ENCODE results near the gene PTPRN2.
"Not testable (repeated sequence)": the region's sequence is repeated elsewhere in the genome, so short reads cannot be mapped to it uniquely, and the experiment has no call there.

The PTPRN2 gene

DNA sequence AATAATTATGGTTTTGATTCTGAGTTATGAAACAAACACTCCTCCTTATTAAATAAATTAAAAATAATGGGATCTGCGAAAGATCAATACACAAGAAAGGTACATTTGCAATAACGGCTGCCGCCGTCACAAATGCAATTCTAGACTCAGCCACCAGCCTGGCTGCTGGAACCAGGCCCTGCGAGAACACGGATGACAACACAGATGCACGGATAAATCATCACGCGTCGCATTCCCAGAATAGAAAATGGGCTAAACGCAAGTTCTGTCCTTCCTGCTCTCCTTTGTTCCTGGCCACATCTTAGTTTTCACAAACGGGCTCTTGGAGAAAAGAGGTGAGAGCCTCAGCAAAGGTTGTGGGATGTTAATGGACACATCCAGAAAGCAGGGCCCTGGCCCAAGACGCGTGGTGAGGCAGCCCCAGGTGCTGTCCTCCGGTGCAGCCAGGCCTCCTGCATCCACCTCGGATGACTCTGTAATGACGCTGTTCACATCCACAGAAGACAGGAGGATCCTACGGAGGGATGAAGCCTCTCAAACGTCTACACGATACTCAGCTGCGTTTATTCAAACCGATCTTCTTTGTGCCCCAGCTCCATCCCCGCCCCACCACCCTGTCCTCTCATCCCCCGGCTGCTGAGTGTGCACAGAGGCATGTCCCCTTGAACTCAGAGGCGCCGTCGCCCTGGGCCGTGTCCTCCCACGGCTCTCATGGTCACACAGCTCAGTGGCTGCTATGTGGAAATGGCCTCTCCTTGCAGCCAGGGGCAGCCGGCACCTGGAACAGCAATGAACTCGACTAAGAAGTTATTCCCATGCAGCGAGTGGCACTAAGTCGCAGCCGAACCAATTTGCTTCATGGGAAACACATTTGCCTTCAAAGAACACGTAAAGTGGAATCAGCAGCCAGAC, 197.9 kb downstream of the PTPRN2 start:
- FAIRE-seq = no peak
- no peak for DNase-seq (ENCODE audit: low spot score)

DNA sequence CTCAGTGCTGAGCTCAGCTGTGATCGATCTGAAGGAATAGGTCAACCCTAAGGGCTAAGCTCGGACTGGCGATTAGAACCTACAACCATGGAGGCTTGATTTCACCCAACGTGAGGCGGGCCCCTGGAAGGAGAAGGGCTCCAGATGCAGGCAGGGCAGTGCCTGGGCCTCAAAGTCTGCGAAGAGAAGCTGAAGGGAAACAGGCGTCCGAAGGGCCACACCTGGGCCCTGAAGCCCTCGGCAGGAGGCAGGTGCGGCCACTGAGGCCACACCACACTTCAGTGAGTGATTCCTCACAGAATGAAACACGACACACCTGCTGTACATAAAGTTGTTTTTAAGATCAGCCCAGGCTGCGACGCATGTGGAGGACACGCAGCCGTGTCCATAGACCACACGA, 198.7 kb downstream of the PTPRN2 start:
- FAIRE-seq (no peak), DNase-seq (ENCODE audit: low spot score) (no peak)

- no peak for DNase-seq (ENCODE audit: low spot score)
- no peak for FAIRE-seq
Measured at GRCh38 chr7:158388072-158388471, 199.6 kb downstream of the PTPRN2 start.

DNA sequence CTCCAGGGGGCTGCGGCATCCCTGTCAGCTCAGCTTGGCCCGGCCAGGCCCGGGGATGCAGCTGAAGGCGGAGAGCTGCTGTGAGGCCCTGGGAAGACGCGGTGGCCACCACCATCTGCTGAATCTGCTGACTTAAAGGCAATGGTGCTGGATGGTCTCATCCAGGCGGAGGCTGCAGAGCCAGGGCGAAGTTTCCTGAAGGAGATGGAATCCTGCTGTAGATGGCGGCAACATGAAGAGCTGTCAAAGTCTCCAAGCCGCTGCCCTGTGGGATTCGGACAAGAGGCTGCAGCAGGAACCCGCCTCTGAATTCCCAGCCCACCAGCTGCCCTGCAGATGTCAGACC, 200.1 kb downstream of the PTPRN2 start:
- FAIRE-seq = no peak
- DNase-seq (ENCODE audit: low spot score) = no peak

DNA sequence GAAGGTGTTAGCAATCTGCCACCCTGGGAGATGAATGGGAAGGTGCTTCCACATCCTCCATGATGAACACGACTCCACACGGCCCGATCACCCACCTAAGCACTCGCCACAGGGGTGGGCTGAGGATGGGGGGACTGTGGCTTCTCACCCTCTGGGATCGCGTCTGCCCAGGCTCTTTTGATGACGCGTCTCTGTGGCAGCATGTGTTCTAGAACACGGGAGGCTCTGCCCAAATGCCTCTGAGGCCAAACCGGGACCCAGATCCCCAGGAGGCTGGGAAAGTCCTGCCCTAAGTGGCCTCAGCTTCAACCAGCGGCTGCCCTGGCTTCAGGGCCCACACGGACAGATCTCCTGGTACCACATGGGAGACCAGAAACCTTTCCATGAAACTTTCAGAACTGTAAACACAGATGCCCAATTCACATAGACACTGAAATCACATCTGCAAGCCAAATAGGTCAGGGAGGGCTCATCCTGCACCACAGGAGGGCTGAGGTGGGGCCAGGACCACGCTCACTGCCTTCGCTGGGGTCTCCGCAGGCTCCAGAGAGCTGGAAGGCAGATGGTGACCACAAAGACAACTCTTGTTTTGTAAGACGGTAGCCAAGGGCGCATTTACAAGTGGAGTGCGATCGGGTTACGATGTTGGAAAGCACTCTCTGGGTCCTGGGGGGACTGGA, 200.6 kb downstream of the PTPRN2 start:
- no peak for DNase-seq (ENCODE audit: low spot score)

DNA sequence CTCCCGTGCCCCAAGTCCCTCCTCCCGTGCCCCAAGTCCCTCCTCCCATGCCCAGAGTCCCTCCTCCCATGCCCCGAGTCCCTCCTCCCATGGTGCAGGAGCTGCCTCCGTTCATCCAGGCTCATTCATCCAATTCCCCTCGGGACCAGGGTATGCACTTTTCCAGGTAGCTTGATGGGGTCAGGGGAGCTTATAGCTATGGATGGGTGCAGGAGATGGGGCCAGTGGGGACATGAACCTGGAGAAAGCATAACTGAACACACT, 201.3 kb downstream of the PTPRN2 start:
- DNase-seq (ENCODE audit: low spot score) = no peak
- FAIRE-seq = no peak

More for the DNA sequence above, 200.6 kb downstream of the PTPRN2 start:
- FAIRE-seq = no peak

DNA sequence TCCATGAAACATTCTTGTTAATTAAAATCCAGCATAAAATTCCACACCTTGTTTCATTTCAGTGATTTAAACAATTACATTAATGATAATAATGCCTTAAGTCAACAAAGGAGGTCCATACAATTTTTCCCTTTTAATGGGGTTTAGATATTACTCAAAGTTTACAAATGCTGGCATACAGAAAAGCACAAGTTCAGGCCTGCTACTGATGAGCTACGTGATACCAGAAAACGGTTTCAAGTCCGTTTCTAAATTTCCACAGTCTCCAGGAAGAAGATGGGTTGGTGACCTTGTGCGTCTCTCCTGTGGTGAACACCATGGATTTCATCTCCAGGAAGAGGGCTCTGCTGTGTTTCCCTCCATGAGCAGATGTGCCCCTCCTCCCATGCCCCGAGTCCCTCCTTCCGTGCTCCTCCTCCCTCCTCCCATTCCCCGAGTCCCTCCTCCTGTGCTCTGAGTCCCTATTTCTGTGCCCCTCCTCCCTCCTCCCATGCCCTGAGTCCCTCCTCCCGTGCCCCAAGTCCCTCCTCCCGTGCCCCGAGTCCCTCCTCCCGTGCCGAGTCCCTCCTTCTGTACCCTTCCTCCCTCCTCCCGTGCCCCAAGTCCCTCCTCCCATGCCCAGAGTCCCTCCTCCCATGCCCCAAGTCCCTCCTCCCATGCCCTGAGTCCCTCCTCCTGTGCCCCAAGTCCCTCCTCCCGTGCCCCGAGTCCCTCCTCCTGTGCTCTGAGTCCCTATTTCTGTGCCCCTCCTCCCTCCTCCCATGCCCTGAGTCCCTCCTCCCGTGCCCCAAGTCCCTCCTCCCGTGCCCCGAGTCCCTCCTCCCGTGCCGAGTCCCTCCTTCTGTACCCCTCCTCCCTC, 201.9 kb downstream of the PTPRN2 start:
- not testable (repeated sequence) for DNase-seq (ENCODE audit: low spot score); FAIRE-seq

GRCh38 chr7:158384746-158385145, 202.9 kb downstream of the PTPRN2 start:
- no peak for FAIRE-seq

GRCh38 chr7:158383665-158384064, 204.0 kb downstream of the PTPRN2 start:
- DNase-seq (ENCODE audit: low spot score) = no peak
- no peak for FAIRE-seq

More at GRCh38 chr7:158384746-158385145, 202.9 kb downstream of the PTPRN2 start:
- no peak for DNase-seq (ENCODE audit: low spot score)

DNA sequence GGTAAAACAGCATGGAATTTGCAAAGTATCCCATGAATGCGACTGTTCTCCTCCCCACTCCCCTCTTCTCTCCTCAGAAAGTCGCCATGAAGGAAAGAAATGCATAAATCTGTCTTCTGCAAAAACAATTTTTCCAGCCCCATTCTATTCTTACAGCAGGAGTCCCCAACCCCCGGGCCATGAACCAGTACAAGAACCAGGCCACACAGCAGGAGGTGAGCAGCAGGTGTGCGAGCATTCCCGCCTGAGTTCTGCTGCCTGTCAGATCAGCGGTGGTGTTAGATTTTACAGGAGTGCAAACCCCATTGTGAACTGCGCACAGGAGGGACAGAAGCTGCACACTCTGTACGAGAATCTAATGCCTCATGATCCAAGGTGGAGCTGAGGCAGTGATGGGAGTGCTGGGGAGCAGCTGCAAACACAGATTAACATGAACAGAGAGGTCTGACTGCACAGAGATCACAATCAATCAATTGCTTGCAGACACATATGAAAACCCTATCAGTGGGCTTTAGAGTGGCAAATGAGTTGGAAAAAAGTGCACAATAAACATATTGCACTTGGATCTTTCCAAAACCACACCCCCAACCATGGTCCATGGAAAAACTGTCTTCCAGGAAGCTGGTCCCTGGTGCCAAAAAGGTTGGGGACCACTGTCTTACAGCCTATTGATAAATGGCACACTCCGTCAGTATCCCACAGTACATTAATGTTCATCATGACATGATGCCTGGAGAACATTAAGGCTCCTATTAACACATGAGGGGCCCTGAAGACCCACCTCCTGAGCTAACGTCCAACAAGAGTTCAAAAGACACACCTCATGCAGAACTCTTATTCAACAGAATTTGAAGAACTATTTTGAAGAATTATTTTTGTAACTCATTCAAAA, 205.0 kb downstream of the PTPRN2 start:
- DNase-seq (ENCODE audit: low spot score) (no peak), FAIRE-seq (no peak)

DNA sequence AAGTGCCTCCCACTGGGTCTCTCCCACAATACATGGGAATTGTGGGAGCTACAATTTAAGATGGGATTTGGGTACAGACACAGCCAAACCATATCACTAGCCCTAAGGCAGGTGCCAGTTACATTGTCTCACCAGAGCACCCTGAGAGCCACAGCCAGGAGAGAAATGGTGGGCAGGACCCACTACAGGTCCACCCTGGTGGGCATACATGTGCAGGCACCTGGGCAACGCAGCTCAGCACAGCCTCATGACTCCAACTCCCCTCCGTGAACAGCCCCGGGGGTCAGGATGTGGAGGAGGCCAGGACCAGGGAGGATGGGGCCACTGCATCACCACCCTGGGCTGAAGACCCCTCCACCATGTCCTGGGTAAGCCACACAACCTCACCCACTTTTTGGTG, 205.7 kb downstream of the PTPRN2 start:
- FAIRE-seq (no peak), DNase-seq (ENCODE audit: low spot score) (no peak)

DNA sequence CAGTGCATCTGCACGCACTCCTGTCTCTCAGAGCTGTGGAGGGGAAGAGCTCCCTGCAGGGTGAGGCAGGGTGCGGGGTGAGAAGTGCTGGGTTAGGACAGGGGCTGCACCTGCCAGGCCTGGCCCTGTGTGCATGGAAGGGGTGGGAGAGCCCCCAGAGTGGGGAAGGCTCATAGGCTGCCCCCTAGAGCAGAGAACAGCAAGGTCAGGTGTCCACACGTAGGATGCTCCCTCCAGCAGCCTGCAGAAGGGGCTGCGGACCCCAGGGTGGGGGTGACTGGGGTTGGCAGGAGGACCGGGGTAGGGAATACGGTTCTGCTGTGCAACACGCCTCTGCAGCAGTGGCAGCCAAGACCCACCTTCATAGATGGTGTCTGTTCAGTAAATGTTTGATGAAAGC, 208.6 kb downstream of the PTPRN2 start:
- DNase-seq (ENCODE audit: low spot score) = no peak
- no peak for FAIRE-seq

DNA sequence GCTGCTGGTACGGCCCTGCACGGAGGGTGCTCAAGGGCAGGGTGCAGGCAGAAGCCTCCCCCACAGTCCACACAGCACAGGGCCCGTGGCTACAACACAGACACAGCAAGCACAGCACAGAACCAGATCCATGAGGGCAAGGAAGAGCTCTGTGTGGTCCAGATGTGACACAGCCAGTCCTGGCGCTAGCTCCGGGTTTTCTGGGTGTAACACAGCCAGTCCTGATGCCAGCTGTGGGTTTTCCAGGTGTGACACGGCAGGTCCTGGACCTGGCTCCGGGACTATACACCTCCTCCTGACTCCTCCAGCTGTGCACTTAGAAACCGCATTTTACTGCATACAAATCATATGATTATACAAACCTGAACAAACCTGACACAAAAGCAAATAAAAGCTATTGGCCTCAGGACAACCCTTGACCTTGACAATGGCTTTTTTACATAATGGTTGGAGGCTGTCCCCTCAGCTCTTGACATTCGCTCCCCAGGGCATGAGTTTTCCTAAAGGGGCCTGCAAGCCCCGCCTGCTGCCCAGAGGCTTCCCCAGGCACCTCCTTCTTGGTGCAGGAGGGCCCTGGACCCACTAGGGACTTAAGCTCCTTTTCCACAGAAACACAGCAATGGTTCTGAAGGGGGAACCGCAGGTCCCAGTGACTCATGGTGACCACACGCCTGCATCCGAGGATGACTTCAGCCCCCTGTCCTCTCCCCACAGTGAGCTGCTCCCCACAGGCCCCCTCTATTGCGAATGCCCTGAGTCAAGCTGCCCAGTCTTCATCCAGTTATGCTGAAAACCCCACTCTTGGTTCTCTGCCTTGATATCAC, 209.6 kb downstream of the PTPRN2 start:
- FAIRE-seq (no peak), DNase-seq (ENCODE audit: low spot score) (no peak)

DNA sequence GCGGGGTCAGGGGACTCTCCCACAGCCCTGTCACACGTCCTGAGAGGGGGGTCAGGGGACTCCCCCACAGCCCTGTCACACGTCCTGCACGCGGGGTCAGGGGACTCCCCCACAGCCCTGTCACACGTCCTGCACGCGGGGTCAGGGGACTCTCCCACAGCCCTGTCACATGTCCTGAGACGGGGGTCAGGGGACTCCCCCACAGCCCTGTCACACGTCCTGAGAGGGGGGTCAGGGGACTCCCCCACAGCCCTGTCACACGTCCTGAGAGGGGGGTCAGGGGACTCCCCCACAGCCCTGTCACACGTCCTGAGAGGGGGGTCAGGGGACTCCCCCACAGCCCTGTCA, 210.8 kb downstream of the PTPRN2 start:
- FAIRE-seq; DNase-seq (ENCODE audit: low spot score): not testable (repeated sequence)

- FAIRE-seq; DNase-seq (ENCODE audit: low spot score): not testable (repeated sequence)
Measured at GRCh38 chr7:158376146-158376838, 211.3 kb downstream of the PTPRN2 start.

- FAIRE-seq = no peak
Measured at GRCh38 chr7:158375034-158375433, 212.6 kb downstream of the PTPRN2 start.

DNA sequence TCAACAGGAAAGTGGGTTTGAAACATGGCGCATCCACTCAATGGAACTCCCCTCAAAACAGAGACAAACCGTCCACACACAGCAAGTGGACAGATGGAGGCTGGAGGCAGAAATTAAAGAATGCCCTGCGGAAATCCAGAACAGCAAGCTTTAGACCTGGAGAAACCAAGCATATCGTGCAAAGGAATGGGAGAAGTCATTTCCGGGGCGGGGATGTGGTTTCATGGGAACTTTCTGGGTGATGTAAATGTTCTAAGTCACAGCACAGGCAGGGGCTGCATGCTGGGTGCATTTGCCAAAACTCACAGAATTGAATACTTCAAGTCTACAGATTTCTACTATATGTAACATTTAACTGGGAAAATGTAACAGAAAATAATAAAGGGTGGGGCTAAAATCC, 213.0 kb downstream of the PTPRN2 start:
- FAIRE-seq (no peak), DNase-seq (ENCODE audit: low spot score) (no peak)

More at GRCh38 chr7:158375034-158375433, 212.6 kb downstream of the PTPRN2 start:
- DNase-seq (ENCODE audit: low spot score) = no peak

GRCh38 chr7:158374146-158374545, 213.5 kb downstream of the PTPRN2 start:
- DNase-seq (ENCODE audit: low spot score) (no peak), FAIRE-seq (no peak)

- DNase-seq (ENCODE audit: low spot score) = no peak
- FAIRE-seq = no peak
Measured at GRCh38 chr7:158373476-158374133, 214.0 kb downstream of the PTPRN2 start.
